ENCODE measurements around the gene HEPHL1. TPM values are rescaled to one million over a fixed set of nuclear protein-coding genes. Genes with fewer than 3 reads are reported as not detected.

Gene HEPHL1
- total RNA-seq, 1 experiment from 2014 or later, result not detected

DNA sequence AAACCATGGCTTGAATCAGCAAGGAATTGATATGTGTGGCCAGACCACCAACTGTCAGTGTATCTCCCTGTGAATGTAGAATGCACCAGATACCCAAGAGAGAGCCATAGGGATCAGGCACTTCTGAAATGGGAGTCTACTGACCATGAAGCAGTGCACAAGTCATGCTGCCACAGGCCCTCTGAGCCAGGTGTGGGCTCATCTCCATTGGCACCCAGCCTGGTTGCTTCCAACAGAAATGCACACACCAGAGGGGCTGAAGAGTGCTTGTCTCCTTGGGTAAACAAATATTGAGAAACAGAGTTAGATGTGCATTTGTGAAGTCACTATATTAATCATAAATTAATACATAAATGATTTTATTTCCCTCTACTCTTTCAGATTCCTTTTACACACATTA is 79.1 kb downstream of the HEPHL1 start:
- ChIA-PET CTCF (no interaction called here), RAD21 (ENCODE audit: low non-redundant PET in 1 of 2, low total read pairs in 2 of 2, uncharacterized antibody in 2 of 2, unreplicated experiment in 2 of 2) (no interaction called here), POLR2A (no interaction called here)
- H3K27ac ChIP-seq (ENCODE audit: low read depth, low read length), result no peak overlapping the region
- DNase-seq (ENCODE audit: low read depth, low spot score), result no peak
- H3K36me3 ChIP-seq (ENCODE audit: control insufficient read depth in 1 of 2, insufficient read depth in 2 of 2, low read length in 2 of 2), result no peaks in the 10 kb centered on the region
- H3K9ac ChIP-seq (ENCODE audit: low read length), result no peak overlapping the region
- intact Hi-C loops (cut with micrococcal nuclease), result no loop called here
- H4K20me1 ChIP-seq (ENCODE audit: insufficient read depth), result no peaks in the 10 kb centered on the region
- H3K79me2 ChIP-seq (ENCODE audit: insufficient read depth, low read length), result no peaks in the 10 kb centered on the region
- no peak overlapping the region for H3K4me2 ChIP-seq (ENCODE audit: low read length)
- no peak overlapping the region for H3K4me3 ChIP-seq (replicated peaks in 1 of 2; ENCODE audit: low read depth in 1 of 2, low read length in 2 of 2)
- no peak for TF ChIP-seq CBX3 (IDR thresholded peaks at IDR 0.05; ENCODE audit: low read depth)
- TF ChIP-seq RAD21 (IDR thresholded peaks at IDR 0.05; ENCODE audit: low read depth), result no peak
- TF ChIP-seq SRF (IDR thresholded peaks at IDR 0.05; ENCODE audit: low read depth), result no peak
- TF ChIP-seq, protein P1, sequence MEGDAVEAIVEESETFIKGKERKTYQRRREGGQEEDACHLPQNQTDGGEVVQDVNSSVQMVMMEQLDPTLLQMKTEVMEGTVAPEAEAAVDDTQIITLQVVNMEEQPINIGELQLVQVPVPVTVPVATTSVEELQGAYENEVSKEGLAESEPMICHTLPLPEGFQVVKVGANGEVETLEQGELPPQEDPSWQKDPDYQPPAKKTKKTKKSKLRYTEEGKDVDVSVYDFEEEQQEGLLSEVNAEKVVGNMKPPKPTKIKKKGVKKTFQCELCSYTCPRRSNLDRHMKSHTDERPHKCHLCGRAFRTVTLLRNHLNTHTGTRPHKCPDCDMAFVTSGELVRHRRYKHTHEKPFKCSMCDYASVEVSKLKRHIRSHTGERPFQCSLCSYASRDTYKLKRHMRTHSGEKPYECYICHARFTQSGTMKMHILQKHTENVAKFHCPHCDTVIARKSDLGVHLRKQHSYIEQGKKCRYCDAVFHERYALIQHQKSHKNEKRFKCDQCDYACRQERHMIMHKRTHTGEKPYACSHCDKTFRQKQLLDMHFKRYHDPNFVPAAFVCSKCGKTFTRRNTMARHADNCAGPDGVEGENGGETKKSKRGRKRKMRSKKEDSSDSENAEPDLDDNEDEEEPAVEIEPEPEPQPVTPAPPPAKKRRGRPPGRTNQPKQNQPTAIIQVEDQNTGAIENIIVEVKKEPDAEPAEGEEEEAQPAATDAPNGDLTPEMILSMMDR (IDR thresholded peaks at IDR 0.05 in 2 of 3, conservative IDR thresholded peaks at IDR 0.05 in 1 of 3; ENCODE audit: borderline replicate concordance in 1 of 3, insufficient read depth in 1 of 3, low read depth in 2 of 3, low read length in 2 of 3), result no peak
- no peak for TF ChIP-seq EZH2 (IDR thresholded peaks at IDR 0.05)
- no peak for TF ChIP-seq ZNF274 (IDR thresholded peaks at IDR 0.05; ENCODE audit: low read depth, low read length)
- TF ChIP-seq YY1 (IDR thresholded peaks at IDR 0.05; ENCODE audit: extremely low read depth, insufficient replicate concordance, low read depth, low read length), result no peak
- TF ChIP-seq CEBPB (IDR thresholded peaks at IDR 0.05; ENCODE audit: low read depth), result no peak
- no peak for ATAC-seq
- no peaks in the 10 kb centered on the region for H3K9me3 ChIP-seq (ENCODE audit: control insufficient read depth in 1 of 2, insufficient read depth in 1 of 2, low read depth in 1 of 2, low read length in 2 of 2)
- no peaks in the 10 kb centered on the region for H3K9me2 ChIP-seq (ENCODE audit: insufficient read depth)
- H3K4me1 ChIP-seq (ENCODE audit: control insufficient read depth in 1 of 2, insufficient read depth in 2 of 2, low read length in 2 of 2), result no peaks in the 10 kb centered on the region
- H3K27me3 ChIP-seq (ENCODE audit: insufficient read depth, low read length), result no peaks in the 10 kb centered on the region
- BruUV-seq (replicated peaks), result no TSS peak
- H2AFZ ChIP-seq (ENCODE audit: low read depth, low read length, poor library complexity, severe bottlenecking), result no peak overlapping the region

DNA sequence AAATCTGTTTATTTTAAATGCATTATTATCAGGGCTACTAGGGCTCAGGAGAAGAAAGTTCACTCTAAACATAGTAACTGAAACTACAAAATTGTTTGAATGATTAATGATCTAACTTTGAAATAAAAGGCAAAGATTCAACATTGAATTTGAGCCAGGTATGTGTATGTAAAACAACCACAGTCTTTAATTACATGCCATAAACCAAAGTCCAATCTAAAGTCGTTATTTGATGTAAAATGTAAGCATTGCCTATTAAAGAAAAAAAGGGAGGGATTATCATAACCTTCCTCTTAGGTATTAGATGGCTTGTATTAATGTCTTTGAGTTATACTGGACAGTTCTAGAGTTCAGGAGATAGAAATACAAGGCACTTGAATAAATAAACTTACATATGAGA is 82.3 kb downstream of the HEPHL1 start:
- POLR2A ChIA-PET, result no interaction called here
- Histone ChIP-seq H3K4me3 (replicated peaks in 1 of 2; ENCODE audit: low read depth in 1 of 2, low read length in 2 of 2) (no peak overlapping the region), H4K20me1 (ENCODE audit: insufficient read depth) (no peaks in the 10 kb centered on the region), H3K27me3 (ENCODE audit: insufficient read depth, low read length) (no peaks in the 10 kb centered on the region), H3K9ac (ENCODE audit: low read length) (no peak overlapping the region), H3K9me3 (ENCODE audit: control insufficient read depth in 1 of 2, insufficient read depth in 1 of 2, low read depth in 1 of 2, low read length in 2 of 2) (no peaks in the 10 kb centered on the region), H3K9me2 (ENCODE audit: insufficient read depth) (no peaks in the 10 kb centered on the region), H3K27ac (ENCODE audit: low read depth, low read length) (no peak overlapping the region), H3K79me2 (ENCODE audit: insufficient read depth, low read length) (no peaks in the 10 kb centered on the region), H3K4me2 (ENCODE audit: low read length) (no peak overlapping the region), H3K36me3 (ENCODE audit: control insufficient read depth in 1 of 2, insufficient read depth in 2 of 2, low read length in 2 of 2) (no peaks in the 10 kb centered on the region), H3K4me1 (ENCODE audit: control insufficient read depth in 1 of 2, insufficient read depth in 2 of 2, low read length in 2 of 2) (no peaks in the 10 kb centered on the region), H2AFZ (ENCODE audit: low read depth, low read length, poor library complexity, severe bottlenecking) (no peak overlapping the region)
- intact Hi-C loops (cut with micrococcal nuclease), result no loop called here
- CTCF ChIA-PET, result no interaction called here
- BruUV-seq (replicated peaks), result no TSS peak
- DNase-seq (ENCODE audit: low read depth, low spot score) (no peak), ATAC-seq (no peak)
- RAD21 ChIA-PET (ENCODE audit: low non-redundant PET in 1 of 2, low total read pairs in 2 of 2, uncharacterized antibody in 2 of 2, unreplicated experiment in 2 of 2), result no interaction called here
- TF ChIP-seq TCF7L2 (IDR thresholded peaks at IDR 0.05; ENCODE audit: borderline replicate concordance, extremely low read depth, insufficient read depth, insufficient read length), result no peak
- no peak for TF ChIP-seq POLR2AphosphoS5 (IDR thresholded peaks at IDR 0.05; ENCODE audit: low read depth, low read length)
- no peak for TF ChIP-seq SP1 (IDR thresholded peaks at IDR 0.05; ENCODE audit: low read depth)
- no peak for TF ChIP-seq ZFX (IDR thresholded peaks at IDR 0.05)
- no peak for TF ChIP-seq ZNF274 (IDR thresholded peaks at IDR 0.05; ENCODE audit: low read depth, low read length)
- no peak for TF ChIP-seq CBX3 (IDR thresholded peaks at IDR 0.05; ENCODE audit: low read depth)

All from HCT116 (cell line).